Hypothalamus (tissue), 51 donors: Measurements from ENCODE around the gene EPHB6.

Experiments
- DNase-seq, 51 donors: peaks; one replicate each; lab custom pipeline; 2025; lab: John Stamatoyannopoulos, UW

The EPHB6 gene

GRCh38 chr7:142876236-142876960 lies 21.5 kb downstream of the EPHB6 start:
- no peak for DNase-seq

- no peak for DNase-seq
Observed at GRCh38 chr7:142876991-142877910, 22.4 kb downstream of the EPHB6 start.

DNA sequence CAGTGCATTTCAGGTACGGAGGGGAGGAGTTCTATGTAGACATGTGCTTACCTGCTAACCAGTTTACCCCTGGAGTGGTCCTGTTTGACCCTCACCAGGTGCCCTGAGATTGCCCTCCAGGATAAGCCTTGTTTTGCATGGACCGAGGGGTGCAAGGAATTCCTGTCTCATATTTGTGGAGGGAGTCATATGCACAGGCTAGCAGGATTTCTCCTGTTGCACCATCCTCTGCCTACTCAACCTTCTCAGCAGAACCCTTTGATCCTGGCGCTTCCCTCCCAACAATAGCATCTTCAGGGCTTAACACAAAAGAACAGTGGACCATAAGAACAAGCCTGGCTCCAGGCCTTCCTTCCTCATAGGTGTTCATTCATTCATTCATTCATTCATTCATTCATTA lies 23.4 kb downstream of the EPHB6 start:
- no peak for DNase-seq

DNA sequence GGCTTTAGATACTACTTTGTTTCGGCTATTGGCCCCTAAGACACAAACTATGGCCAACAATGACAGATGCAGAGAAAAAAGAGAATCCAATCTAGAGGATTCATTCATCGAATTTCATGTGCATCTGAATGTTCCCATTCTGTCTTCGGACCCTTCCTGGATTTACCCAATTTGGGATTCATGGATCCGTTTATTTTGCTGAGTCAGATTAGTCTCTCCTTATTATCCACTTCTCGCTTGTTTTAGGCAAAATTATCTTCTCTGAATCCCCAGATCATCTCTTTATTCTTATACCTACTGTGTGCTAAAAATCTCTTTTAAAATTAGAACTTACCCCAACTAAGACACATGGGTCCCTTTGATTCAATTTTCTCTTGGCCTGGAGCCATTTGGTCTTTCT lies 24.2 kb downstream of the EPHB6 start:
- DNase-seq, result no peak

GRCh38 chr7:142880876-142881505 lies 26.1 kb downstream of the EPHB6 start:
- no peak for DNase-seq

- DNase-seq, result no peak
Observed at GRCh38 chr7:142881586-142882337, 26.9 kb downstream of the EPHB6 start.

GRCh38 chr7:142882338-142882678 lies 27.4 kb downstream of the EPHB6 start:
- DNase-seq, result no peak

GRCh38 chr7:142883145-142883544 lies 28.3 kb downstream of the EPHB6 start:
- no peak for DNase-seq

DNA sequence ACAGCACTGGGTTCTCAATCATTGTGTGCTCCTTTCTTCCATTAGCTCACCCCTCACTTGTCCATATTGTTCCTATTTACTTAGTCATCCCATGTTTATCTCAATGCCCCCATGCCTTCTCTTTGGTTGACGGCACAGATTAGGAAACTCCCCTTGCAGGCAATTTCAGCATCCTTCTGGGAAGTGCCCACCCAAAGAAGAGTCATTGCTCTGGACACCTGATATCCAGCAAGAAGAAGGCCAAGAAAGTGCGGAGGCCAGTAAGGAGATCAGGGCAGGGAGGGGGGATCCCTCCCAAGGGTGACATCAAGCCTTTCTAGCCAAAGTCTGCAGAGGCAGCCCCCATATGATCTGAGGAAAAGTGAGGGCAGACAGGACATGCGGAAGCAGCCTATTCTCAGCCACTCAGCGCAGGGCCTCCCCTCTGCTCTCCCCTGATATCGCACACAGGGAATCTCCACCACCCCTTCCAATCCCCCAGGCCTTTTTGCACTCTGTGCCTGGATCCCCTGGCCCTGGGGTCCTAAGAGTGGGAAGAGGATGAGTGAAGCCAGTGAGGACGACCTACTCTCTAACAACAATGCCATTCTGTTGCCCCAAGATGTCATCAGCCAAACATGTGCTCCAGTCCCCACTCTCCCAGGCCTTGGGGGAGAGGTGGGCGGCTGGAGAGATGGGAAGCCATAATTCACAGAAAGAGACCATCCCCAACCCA lies 28.9 kb downstream of the EPHB6 start:
- DNase-seq, result no peak

DNA sequence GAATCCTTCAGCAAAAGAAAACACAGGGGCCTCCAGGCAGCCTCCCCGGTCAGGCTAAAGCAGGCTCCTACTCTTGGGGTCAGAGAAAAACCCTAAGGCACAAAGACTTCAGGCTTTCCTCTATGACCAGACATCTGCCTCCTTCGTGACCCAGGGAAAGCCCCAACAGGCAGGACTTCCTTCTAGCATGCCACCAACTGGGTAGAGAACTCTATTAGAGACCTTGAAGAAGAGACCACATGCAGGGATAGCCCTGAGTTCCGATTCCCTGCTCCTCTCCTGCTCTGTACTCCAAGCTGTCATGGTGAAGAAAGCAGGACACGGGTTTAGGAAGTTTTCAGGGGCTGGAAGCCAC lies 29.4 kb downstream of the EPHB6 start:
- no peak for DNase-seq

DNA sequence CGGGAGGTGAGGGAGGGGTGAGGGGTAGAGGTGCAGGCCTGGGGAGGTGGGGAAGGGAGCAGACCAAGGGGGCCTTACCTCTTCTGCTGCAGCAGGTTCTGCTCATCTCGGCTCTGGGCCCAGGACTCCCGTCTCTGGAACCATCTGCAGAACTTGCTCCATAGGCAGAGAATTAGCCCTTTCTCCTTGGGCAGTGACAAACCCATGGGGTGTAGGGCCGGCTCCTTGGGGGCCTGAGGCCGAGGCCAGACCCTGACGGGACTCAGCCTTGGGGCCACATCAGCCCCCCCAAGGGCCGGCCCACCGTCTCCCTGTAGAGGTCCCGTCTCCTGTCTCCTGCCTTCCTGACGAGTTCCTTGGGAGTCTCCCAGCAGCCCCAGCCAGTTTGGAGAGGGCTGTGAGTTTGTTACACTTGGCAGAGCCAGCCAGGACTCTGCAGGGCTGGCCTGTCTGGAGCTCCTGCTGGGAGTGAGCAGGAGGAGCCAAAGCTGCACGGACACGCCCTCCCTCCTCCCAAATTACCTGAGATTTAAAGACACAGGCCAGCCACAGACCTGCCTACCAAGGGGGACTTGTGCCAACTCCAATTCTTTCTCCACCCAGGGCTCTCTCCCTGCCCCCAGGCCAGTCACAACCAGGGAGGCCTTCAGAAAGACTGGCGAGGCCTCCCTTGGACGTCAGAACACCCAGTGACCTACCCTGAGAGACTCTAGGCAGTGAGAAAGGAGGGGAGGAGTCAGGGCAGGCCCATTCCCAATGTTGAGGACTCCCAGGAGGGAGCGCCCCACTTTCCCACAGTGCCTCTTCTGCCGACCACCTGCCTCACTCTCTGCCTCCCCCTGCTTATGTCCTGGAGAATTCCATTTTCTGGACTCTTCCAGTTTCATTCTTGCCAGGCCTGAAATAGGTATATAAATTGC lies 30.7 kb downstream of the EPHB6 start, which contains the start of gene TRPV6:
TRPV6 (minus strand) TSS at position 435 of the 920 bp plus-strand sequence.
- no peak for DNase-seq

- no peak for DNase-seq
Observed at GRCh38 chr7:142886866-142887265, 32.0 kb downstream of the EPHB6 start.

DNA sequence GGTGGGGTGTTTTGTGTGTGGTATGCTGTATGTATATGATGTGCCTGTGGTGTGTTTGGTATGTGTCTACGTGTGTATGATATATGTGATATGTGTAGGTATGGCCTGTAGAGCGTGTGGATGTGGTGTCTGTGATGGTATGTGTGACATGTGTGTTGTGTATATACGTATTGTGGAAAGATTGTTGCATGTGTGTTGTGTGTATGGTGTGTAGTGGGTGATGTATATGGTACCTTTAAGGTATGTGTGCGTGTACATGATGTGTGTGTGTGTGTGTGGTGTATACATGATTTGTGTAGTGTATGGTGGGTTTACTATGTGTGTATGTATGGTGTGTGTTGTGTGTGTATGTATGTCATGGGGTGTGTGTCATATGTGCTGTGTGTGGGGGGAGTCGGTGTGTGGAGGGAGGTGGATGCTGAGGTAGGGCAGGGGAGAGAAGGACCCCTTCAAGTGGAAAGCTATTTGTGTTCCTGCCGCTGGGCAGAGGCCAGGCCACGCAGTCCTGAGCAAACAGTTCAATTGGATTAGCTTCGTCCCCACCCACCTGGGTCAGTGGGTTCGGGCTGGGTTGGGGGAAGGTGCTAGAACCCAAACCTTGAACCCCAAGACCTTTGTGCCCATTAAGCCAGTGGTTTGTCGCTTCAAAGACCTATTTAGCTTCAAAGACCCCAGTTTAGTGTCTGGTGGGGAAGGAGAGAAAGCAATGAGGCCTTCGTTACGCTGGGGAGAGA lies 32.6 kb downstream of the EPHB6 start:
- DNase-seq, result no peak

DNA sequence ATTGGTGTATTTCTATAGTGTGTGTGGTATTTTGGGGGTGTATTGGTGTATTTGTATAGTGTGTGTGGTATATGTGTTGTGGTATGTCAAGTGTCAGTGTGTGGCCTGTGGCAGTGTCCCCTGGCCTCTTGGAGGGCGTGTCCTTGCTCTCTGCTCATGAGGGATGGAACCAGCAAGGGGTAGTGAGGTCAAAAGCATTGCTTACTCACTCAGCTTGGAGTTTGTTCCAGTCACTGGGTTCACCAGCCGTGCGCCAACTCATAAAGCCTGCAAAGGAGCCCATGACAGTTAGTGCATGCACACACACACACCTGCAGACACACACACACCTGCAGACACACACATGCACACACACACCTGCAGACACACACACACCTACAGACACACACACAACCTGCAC lies 34.9 kb downstream of the EPHB6 start:
- DNase-seq, result no peak

DNA sequence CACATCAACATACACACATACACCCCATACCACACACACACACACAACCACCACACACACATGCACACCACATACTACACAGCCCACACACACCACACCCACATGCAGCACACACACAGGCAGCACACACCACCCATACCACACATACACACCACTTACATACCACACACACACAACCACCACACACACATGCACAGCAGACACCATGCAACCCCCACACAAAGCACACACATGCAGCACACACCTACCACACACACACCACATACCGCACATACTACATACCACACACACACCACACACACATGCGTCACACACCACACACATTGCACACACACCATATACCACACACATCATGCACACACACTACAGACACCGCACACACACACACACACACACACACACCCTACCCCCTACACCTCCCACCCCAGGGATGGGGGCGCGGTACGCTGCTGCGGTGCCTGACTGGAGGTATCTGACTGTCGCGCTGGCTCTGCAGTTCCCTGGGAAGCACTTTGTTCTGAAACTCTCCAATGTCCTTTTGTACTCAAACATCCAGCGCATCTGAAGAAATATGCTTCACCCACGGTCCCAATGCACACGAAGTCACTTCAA lies 36.1 kb downstream of the EPHB6 start:
- DNase-seq, result no peak

GRCh38 chr7:142891490-142892082 lies 36.7 kb downstream of the EPHB6 start:
- DNase-seq, result no peak

DNA sequence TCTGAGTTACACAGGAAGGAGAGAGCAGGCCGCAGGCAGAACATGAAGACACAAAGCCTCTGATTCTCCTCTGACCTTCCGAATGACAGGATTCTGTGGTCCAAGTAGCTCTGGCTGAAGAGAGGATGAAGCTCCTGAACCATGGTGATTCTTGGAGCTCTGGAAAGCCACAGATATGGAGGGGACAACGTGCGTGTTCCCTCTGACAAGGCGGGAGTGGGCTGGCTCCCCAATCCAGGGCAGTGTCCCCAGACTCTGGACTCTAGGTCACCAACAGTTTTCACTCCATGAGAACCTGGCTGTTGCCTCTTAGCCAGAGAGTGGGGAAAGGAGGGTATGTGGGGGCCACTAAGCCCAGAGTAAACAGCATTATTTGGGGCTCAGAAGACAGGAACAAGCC lies 38.1 kb downstream of the EPHB6 start:
- DNase-seq, result no peak
